Activated gamma-delta T cell treated with anti-CD3 and anti-CD28 coated beads, Interleukin-2, amount 50 U/mL, for 16 hours (primary cell): ENCODE data around the gene SERPINB3.
"Not testable (repeated sequence)": the region's sequence is repeated elsewhere in the genome, so short reads cannot be mapped to it uniquely, and the experiment has no call there.

ENCODE experiments used
- DNase-seq: peaks from one replicate; pipeline ENCODE4 v3.0.0-alpha.2; 2020; ENCODE audit warnings: low read depth

Gene SERPINB3

DNA sequence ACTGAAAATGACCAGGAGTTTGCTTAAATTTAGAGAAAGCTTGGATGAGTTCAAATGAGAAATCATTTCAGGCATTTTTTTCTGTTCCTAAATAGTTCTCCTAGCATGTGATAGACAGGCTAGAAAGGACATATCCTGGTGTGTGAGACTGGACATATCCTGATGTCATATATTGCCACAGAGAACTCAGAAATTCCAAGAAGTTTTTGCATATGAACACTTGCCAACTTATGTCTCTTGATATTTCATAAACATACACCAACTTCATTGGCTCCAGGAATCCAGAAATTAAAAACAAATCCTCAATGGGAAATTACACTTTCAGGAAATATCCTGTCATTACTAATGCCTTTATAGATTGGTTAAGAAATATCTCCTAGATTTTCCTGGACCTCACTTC, 14.8 kb downstream of the SERPINB3 start:
- no peak for DNase-seq

DNA sequence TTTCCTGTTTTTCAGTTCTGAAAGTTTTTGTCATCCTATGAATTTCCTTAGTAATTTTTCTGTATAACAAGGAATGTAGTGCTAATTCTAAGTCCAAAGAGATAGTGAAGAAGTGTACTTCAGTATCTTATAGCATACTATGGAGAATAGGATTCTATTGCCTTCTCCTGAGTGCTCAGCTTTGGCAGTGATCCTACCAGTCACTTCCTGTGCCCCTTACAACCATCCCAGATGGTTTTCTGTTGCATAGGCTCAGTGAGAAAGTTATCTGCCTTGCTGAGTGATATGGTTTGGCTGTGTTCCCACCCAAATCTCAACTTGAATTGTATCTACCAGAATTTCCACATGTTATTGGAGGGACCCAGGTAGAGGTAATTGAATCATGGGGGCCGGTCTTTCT, 17.0 kb downstream of the SERPINB3 start:
- not testable (repeated sequence) for DNase-seq

DNA sequence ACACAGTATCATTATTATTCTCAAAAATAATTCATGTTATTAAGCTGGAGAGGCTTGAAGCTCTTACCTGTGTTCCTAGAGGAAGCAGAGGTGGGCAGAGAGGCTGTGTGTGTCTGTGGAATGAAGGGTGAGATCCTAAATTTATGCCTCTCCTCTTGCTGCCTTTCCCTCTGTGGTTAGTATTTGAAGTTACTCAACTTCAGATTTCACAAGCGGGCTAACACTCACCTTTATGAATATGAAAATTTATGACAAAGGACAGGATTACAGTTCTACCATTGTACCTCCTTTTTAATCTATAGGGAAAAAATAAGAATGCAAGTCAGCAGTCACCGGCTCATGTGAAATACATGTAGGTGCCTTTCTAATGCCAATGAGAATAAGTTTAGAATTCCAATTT, 17.6 kb downstream of the SERPINB3 start, which contains the start of gene SERPINB4:
TSS of gene SERPINB4 (minus strand) at position 115 of the 400 bp plus-strand sequence. CDS start 679 bp downstream, outside the sequence.
- DNase-seq, result not testable (repeated sequence)

DNA sequence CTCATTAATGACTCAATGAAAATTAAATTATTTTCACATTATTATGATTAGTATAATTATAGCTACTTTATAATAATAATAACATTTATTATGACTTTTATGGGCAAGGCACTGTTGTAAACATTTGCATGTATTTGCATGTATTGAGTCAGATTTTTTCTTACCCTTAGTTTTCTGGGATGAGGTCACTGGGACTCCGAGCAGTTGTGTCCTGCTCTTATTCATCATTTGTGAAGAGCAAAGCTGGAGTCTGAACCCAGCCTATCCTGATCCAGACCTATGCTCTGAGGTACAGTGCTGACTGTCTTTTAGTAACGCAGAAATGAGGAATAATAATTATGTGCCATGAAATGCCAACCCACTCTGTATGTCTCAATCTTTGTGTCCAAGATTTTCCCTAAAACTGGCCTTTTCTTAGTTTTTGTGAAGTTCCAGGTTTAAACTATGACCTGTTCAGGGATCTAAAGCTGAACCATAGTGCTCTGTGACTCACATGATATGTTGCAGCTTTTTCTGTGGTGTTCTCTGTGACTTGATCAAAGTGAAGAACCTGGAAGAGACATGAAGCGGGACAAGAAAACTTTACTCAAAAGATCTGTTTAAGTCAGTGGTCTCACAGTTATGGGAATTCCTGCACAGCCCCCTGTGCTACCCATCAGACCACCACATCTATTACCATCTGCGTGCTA, 18.9 kb downstream of the SERPINB3 start:
- DNase-seq, result not testable (repeated sequence)

DNA sequence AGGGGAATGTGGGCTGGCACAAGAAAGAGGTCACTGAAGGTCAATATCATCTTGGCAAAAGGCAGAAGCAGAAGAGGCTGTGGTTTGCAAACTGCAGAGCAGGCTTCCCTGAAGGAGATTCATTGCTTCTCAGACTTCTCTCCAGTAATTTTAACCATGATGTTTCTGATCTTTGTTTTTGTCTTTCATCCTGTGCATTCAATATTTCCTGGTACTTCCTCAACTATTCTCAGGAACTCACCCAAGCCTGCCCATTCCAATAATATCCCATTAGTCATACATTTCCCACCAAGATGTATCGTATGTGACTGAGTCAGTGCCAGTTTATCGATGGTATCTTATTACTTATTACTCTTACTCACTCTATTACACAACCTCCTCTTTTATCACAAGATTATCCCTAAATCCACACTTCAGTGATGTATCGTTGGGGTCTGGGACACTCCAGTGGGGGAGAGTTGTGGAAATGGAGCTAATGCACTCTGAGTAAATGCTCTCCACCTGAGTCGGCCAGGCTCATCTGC, 20.5 kb downstream of the SERPINB3 start:
- not testable (repeated sequence) for DNase-seq

DNA sequence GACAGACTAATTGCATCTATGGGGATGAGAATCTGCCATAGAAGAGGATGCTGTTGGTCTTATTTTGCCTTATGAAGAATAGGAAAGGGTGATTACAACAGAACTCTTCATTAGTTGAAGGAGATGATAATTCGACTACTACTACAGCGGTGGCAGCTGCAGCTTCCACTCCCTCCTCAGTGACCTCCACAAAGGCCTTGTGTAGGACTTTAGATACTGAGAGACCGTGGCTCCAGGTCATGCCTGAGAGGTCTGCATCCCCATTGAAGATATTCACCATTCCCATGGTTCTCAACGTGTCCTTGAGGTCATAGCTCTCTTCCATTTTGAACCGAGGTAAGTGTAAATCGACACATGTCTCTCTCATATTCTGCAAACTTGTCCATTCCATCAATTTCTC, 24.0 kb downstream of the SERPINB3 start:
- no peak for DNase-seq

DNA sequence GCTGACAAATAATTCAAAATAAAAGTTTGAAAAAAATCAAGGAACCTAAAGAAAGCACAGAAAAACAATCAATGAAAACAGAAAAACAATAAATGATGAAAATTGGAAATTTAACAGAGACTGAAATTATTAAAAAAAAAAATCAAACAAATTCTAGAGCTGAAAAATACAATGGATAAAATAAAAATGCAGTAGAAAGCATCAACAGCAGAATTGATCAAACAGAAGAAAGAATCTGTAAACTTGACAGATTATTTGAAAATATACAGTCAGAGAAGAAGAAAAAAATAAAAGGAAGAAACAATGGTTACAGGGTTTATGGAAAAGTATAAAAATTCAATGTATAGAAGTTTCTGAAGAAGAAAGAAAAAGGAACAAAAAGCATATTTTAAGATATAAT, 33.9 kb downstream of the SERPINB3 start:
- no peak for DNase-seq

DNA sequence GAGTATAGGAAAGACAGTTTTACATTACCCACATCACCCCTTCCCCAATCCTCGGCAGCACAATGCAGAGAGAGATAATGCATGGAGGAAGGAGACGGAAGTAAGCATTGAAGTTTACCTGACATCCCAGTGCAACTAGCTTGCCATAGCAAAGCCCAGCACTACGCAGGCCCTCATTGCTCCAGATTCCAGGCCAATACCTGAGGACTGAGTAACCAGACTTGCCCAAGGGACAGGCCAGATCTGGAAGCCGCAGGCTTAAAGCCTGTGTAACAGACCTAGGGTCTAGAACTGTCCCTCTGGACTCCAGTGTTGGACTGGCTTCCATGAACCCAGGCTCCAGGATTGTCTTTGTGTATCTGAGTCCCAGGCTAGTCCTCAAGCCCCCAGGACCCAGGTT, 35.3 kb downstream of the SERPINB3 start:
- no peak for DNase-seq

DNA sequence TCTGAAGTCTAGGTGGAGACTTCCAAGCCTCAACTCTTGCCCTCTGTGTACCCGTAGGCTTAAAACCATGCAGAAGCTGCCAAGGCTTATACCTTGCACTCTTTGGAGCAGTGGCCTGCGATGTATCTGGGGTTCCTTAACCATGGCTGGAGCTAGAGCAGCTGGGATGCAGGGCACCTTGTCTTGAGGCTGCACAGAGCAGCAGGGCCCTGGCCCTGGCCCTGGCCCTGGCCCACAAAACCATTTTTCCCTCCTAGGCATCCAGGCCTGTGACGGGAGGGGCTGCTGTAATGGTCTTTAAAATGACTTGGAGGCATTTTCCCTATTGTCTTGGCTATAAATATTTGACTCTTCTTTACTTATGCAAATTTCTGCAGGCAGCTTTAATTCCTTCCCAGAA, 36.8 kb downstream of the SERPINB3 start:
- no peak for DNase-seq

DNA sequence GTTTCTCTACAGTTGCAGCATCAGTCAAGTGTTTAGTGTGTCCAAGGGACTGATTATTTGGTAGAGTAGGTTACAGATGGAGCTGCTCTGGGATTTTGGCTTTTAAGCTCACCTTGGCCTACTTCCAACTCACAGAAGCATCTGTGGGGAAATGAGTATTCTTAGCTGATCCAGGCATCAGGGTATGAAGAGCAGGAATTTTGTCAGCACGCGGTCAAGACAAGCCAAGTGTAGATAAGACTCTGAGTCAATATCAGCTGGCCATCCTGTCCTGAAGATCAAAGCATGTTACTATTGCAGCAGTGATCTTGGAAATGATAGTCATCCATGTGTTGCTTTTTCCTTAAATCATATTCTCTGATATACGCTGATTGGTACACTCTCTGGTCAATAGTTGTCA, 42.0 kb downstream of the SERPINB3 start:
- no peak for DNase-seq

DNA sequence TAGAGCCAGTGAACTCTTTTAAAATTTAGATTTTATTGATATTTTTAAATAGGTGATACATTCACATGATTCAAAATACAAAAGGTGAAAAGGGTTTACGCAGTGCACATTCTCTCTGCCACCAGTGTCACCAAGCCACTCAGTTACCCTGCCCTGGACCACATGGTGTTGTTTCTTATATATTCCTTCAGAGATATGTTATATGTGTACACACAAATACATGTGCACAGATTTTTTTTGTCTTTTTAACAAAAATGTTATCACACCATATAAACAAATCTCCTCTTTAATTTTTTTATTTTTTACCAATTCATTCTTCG, 43.8 kb downstream of the SERPINB3 start:
- DNase-seq, result no peak

DNA sequence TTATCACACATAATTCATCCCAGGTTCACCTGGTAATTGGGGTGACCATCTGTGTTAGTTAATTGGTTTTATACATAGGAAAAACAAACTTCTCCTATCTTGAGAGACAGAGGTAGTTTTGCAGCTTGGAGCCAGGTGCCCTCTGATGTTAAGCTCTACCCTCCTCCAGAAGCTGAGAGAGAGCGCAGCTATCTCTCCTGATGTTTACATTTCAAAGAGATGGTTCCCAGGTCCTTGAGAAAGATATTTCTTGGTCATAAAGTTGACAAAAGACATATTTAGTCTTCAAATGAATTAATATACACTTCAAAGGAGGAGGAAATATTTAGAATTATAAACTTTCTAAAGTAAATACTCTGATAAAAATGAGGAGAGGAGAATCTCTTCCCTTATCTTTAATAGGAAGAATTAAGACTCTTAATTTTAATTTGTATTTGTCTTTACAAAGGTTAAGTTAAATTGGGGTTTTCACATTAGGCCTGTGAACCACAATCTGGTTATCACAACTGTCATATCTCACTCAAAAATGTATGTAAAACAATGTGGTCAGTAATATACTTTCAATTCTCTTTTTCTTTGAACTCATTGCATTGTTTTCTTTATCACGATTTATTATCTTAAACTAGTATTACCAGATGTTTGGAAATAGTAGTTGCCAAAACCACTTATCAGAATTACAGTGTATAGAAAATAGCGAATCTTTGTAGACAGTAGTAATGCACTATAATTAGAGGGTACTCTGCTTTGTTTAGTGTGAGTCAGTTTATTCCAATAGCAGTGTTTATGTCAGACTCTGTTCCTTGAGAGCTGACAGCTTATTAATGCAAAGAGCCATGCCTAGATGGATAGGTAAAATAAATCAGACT, 44.4 kb downstream of the SERPINB3 start:
- DNase-seq, result no peak

DNA sequence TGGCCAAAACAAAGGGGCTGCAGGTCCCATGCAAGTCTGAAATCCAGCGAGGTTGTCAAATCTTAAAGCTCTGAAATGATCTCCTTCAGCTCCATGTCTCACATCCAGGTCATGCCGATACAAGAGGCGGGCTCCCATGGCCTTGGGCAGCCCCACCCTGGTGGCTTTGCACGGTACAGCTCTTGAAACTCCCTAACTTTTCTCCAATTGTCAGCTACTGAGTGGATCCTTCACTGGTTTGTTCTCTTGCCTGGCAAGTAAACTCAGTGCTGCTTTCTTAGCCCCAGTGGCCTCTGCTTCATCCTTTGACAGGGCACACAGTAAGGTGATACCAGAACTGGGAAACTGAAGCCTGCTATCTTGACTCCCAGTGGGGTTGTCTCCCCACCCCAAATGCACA, 48.3 kb downstream of the SERPINB3 start:
- no peak for DNase-seq

DNA sequence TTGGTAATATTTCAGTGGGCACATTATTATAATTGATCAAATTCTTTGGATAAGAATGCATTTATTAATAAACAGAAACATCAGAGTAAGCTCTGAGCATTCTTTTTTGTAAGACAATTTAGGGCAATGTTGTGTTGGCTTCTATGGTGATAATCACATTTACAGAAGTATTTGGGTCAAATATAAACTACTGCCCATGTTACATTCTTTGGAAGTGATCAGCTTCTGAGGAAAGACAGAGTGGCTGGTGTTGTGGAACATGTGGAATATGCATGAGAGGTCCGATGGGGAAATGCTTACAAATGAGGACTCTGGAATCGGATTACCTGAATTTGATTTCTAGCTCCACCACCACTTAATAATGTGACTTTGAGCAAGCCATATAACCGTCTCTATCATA, 55.2 kb downstream of the SERPINB3 start:
- DNase-seq, result no peak
